T-helper 1 cell treated with Interleukin-12 subunit alpha and Interleukin-12 subunit beta and Interleukin-4 antibody, amounts not matched to agents 30 μg/mL and 1 μg/mL, for 36 hours (primary cell): ENCODE data around the gene IGSF21.
"Not testable (repeated sequence)": the region's sequence is repeated elsewhere in the genome, so short reads cannot be mapped to it uniquely, and the experiment has no call there.

Source experiments
- H3K27ac Mint-ChIP-seq: one replicate; pipeline ENCODE4 v1.8.0; 2021; ENCODE audit warnings: mild to moderate bottlenecking, mixed read lengths
- H3K27me3 Mint-ChIP-seq: one replicate; pipeline ENCODE4 v1.8.0; 2021; ENCODE audit warnings: low read depth, mixed read lengths
- H3K36me3 Mint-ChIP-seq: one replicate; pipeline ENCODE4 v1.8.0; 2021; ENCODE audit warnings: low read depth, mixed read lengths
- H3K4me1 Mint-ChIP-seq: one replicate; pipeline ENCODE4 v1.8.0; 2021; ENCODE audit warnings: low read depth, mixed read lengths
- H3K4me3 Mint-ChIP-seq: one replicate; pipeline ENCODE4 v1.8.0; 2021; ENCODE audit warnings: mild to moderate bottlenecking, moderate library complexity, mixed read lengths
- H3K9me3 Mint-ChIP-seq: one replicate; pipeline ENCODE4 v1.8.0; 2021; ENCODE audit warnings: mixed read lengths

The IGSF21 gene

GRCh38 chr1:18357622-18358230 is 250.1 kb downstream of the IGSF21 start:
- Mint-ChIP-seq H3K27me3 (peaks cover 4% of the 10 kb centered on the region), H3K36me3 (no peaks in the 10 kb centered on the region), H3K4me3 (no peak overlapping the region), H3K4me1 (no peaks in the 10 kb centered on the region), H3K27ac (no peak overlapping the region), H3K9me3 (no peaks in the 10 kb centered on the region)

GRCh38 chr1:18358600-18358999 is 251.0 kb downstream of the IGSF21 start:
- Mint-ChIP-seq H3K36me3 (no peaks in the 10 kb centered on the region), H3K9me3 (no peaks in the 10 kb centered on the region), H3K27me3 (peaks cover under 1% of the 10 kb centered on the region), H3K4me3 (no peak overlapping the region), H3K4me1 (no peaks in the 10 kb centered on the region), H3K27ac (no peak overlapping the region)

- H3K27me3 Mint-ChIP-seq: no peaks in the 10 kb centered on the region
- no peak overlapping the region for H3K4me3 Mint-ChIP-seq
- no peaks in the 10 kb centered on the region for H3K9me3 Mint-ChIP-seq
- H3K36me3 Mint-ChIP-seq: no peaks in the 10 kb centered on the region
- H3K27ac Mint-ChIP-seq: no peak overlapping the region
- no peaks in the 10 kb centered on the region for H3K4me1 Mint-ChIP-seq
These were observed 252.7 kb downstream of the IGSF21 start for GRCh38 chr1:18360251-18360650.

- H3K27me3 Mint-ChIP-seq: no peaks in the 10 kb centered on the region
- no peaks in the 10 kb centered on the region for H3K36me3 Mint-ChIP-seq
- no peak overlapping the region for H3K27ac Mint-ChIP-seq
- no peaks in the 10 kb centered on the region for H3K4me1 Mint-ChIP-seq
- no peaks in the 10 kb centered on the region for H3K9me3 Mint-ChIP-seq
- no peak overlapping the region for H3K4me3 Mint-ChIP-seq
These were observed 254.6 kb downstream of the IGSF21 start for GRCh38 chr1:18362150-18362549.

- H3K4me3 Mint-ChIP-seq: no peak overlapping the region
- no peaks in the 10 kb centered on the region for H3K4me1 Mint-ChIP-seq
- no peak overlapping the region for H3K27ac Mint-ChIP-seq
- no peaks in the 10 kb centered on the region for H3K36me3 Mint-ChIP-seq
- H3K9me3 Mint-ChIP-seq: no peaks in the 10 kb centered on the region
- H3K27me3 Mint-ChIP-seq: no peaks in the 10 kb centered on the region
These were observed 255.8 kb downstream of the IGSF21 start for GRCh38 chr1:18363436-18363835.

- Mint-ChIP-seq H3K9me3 (no peaks in the 10 kb centered on the region), H3K4me3 (no peak overlapping the region), H3K4me1 (no peaks in the 10 kb centered on the region), H3K27me3 (no peaks in the 10 kb centered on the region), H3K36me3 (no peaks in the 10 kb centered on the region), H3K27ac (no peak overlapping the region)
These were observed 257.6 kb downstream of the IGSF21 start for GRCh38 chr1:18365099-18365705.

- H3K36me3 Mint-ChIP-seq, H3K27me3 Mint-ChIP-seq, H3K27ac Mint-ChIP-seq, H3K9me3 Mint-ChIP-seq, H3K4me3 Mint-ChIP-seq, H3K4me1 Mint-ChIP-seq: not testable (repeated sequence)
These were observed 264.9 kb downstream of the IGSF21 start for GRCh38 chr1:18372505-18372904.

- no peaks in the 10 kb centered on the region for H3K27me3 Mint-ChIP-seq
- no peak overlapping the region for H3K4me3 Mint-ChIP-seq
- no peak overlapping the region for H3K27ac Mint-ChIP-seq
- no peaks in the 10 kb centered on the region for H3K36me3 Mint-ChIP-seq
- no peaks in the 10 kb centered on the region for H3K9me3 Mint-ChIP-seq
- H3K4me1 Mint-ChIP-seq: no peaks in the 10 kb centered on the region
These were observed 265.6 kb downstream of the IGSF21 start for GRCh38 chr1:18373151-18373550.

GRCh38 chr1:18373882-18374493 is 266.4 kb downstream of the IGSF21 start:
- Mint-ChIP-seq H3K27me3 (no peaks in the 10 kb centered on the region), H3K36me3 (no peaks in the 10 kb centered on the region), H3K27ac (no peak overlapping the region), H3K9me3 (peaks cover 2% of the 10 kb centered on the region), H3K4me3 (no peak overlapping the region), H3K4me1 (no peaks in the 10 kb centered on the region)

GRCh38 chr1:18376661-18377060 is 269.1 kb downstream of the IGSF21 start:
- Mint-ChIP-seq H3K4me1 (no peaks in the 10 kb centered on the region), H3K27me3 (no peaks in the 10 kb centered on the region), H3K4me3 (no peak overlapping the region), H3K36me3 (no peaks in the 10 kb centered on the region), H3K27ac (no peak overlapping the region), H3K9me3 (peaks cover 7% of the 10 kb centered on the region)

- no peaks in the 10 kb centered on the region for H3K36me3 Mint-ChIP-seq
- peaks cover 7% of the 10 kb centered on the region for H3K27me3 Mint-ChIP-seq
- no peak overlapping the region for H3K4me3 Mint-ChIP-seq
- no peak overlapping the region for H3K27ac Mint-ChIP-seq
- peaks cover 7% of the 10 kb centered on the region for H3K9me3 Mint-ChIP-seq
- no peaks in the 10 kb centered on the region for H3K4me1 Mint-ChIP-seq
These were observed 272.7 kb downstream of the IGSF21 start for GRCh38 chr1:18380288-18380687.

- H3K9me3 Mint-ChIP-seq: peaks cover 5% of the 10 kb centered on the region
- H3K27me3 Mint-ChIP-seq: peaks cover 10% of the 10 kb centered on the region
- no peaks in the 10 kb centered on the region for H3K4me1 Mint-ChIP-seq
- H3K36me3 Mint-ChIP-seq: no peaks in the 10 kb centered on the region
- no peak overlapping the region for H3K4me3 Mint-ChIP-seq
- no peak overlapping the region for H3K27ac Mint-ChIP-seq
These were observed 276.5 kb downstream of the IGSF21 start for GRCh38 chr1:18384059-18384458.

- no peak overlapping the region for H3K27ac Mint-ChIP-seq
- peaks cover 10% of the 10 kb centered on the region for H3K27me3 Mint-ChIP-seq
- H3K4me1 Mint-ChIP-seq: no peaks in the 10 kb centered on the region
- H3K36me3 Mint-ChIP-seq: no peaks in the 10 kb centered on the region
- H3K4me3 Mint-ChIP-seq: no peak overlapping the region
- H3K9me3 Mint-ChIP-seq: peaks cover 5% of the 10 kb centered on the region
These were observed 276.9 kb downstream of the IGSF21 start for GRCh38 chr1:18384471-18384870.

GRCh38 chr1:18385239-18385790 is 277.7 kb downstream of the IGSF21 start:
- H3K27ac Mint-ChIP-seq: no peak overlapping the region
- no peaks in the 10 kb centered on the region for H3K4me1 Mint-ChIP-seq
- H3K27me3 Mint-ChIP-seq: peaks cover 10% of the 10 kb centered on the region
- H3K4me3 Mint-ChIP-seq: no peak overlapping the region
- no peaks in the 10 kb centered on the region for H3K9me3 Mint-ChIP-seq
- H3K36me3 Mint-ChIP-seq: no peaks in the 10 kb centered on the region

GRCh38 chr1:18386591-18386990 is 279.0 kb downstream of the IGSF21 start:
- H3K27ac Mint-ChIP-seq: no peak overlapping the region
- peaks cover 10% of the 10 kb centered on the region for H3K27me3 Mint-ChIP-seq
- no peaks in the 10 kb centered on the region for H3K9me3 Mint-ChIP-seq
- no peak overlapping the region for H3K4me3 Mint-ChIP-seq
- H3K4me1 Mint-ChIP-seq: no peaks in the 10 kb centered on the region
- H3K36me3 Mint-ChIP-seq: no peaks in the 10 kb centered on the region
